ENCODE data around the gene PLK5. TPM values are rescaled to one million over a fixed set of nuclear protein-coding genes. Genes with fewer than 3 reads are reported as not detected.

The PLK5 gene
- total and polyA plus RNA-seq, 2 experiments from 2014 or later: 0.97 to 1.2 TPM

GRCh38 chr19:1522838-1523237 is 1.0 kb upstream of the PLK5 start:
- H3K4me1 ChIP-seq (ENCODE audit: insufficient read depth): no peaks in the 10 kb centered on the region
- ATAC-seq (no peak), DNase-seq (ENCODE audit: low spot score) (no peak)
- H3K79me2 ChIP-seq (replicated peaks; ENCODE audit: insufficient read depth): no peaks in the 10 kb centered on the region
- Mint-ChIP-seq H3K9me3 (peaks cover 8% of the 10 kb centered on the region), H3K27ac (no peak overlapping the region), H3K27me3 (ENCODE audit: insufficient read depth, low read depth, poor library complexity) (peaks cover 47% of the 10 kb centered on the region), H3K4me1 (peaks cover 6% of the 10 kb centered on the region; the same call in 2 of the 3 replicates), H3K4me3 (no peak overlapping the region), H3K36me3 (ENCODE audit: low read depth) (peaks cover 4% of the 10 kb centered on the region; the same call in 1 of the 3 replicates)
- 0 out of 2 replicates have a peak, but pooled peaks cover 4% of the 10 kb centered on the region for H3F3A ChIP-seq (replicated peaks; ENCODE audit: low read depth)
- no peak overlapping the region for H3K27ac ChIP-seq (ENCODE audit: low read depth)
- H3K27me3 ChIP-seq (ENCODE audit: insufficient read depth): peaks cover 27% of the 10 kb centered on the region
- H3K4me3 ChIP-seq: no peak overlapping the region
- no peaks in the 10 kb centered on the region for H3K9me2 ChIP-seq (ENCODE audit: insufficient read depth)
- TF ChIP-seq ETS1 (IDR thresholded peaks at IDR 0.05) (no peak), ZNF462 (CRISPR knock-in tag; IDR thresholded peaks at IDR 0.05) (no peak), REST (IDR thresholded peaks at IDR 0.05; ENCODE audit: unreplicated experiment) (no peak), POLR2AphosphoS5 (IDR thresholded peaks at IDR 0.05; ENCODE audit: low read depth) (no peak), EZH2phosphoT487 (IDR thresholded peaks at IDR 0.05; ENCODE audit: unreplicated experiment) (no peak), ZNF331 (CRISPR knock-in tag; IDR thresholded peaks at IDR 0.05; ENCODE audit: low read depth) (no peak), NANOG (IDR thresholded peaks at IDR 0.05; ENCODE audit: borderline replicate concordance) (no peak), STAT1 (IDR thresholded peaks at IDR 0.05; ENCODE audit: unreplicated experiment) (no peak), ZNF114 (CRISPR knock-in tag; IDR thresholded peaks at IDR 0.05) (no peak), JUNB (IDR thresholded peaks at IDR 0.05; ENCODE audit: unreplicated experiment) (no peak), EZH2 (IDR thresholded peaks at IDR 0.05; ENCODE audit: low read depth, unreplicated experiment) (no peak), CREB1 (CRISPR knock-in tag; IDR thresholded peaks at IDR 0.05; ENCODE audit: low read depth) (no peak), CTCF (conservative IDR thresholded peaks at IDR 0.05; ENCODE audit: low read depth in 2 of 2) (no peak)
- H3K4me2 ChIP-seq: no peak overlapping the region
- no peak overlapping the region for H2AFZ ChIP-seq
- H3K36me3 ChIP-seq (ENCODE audit: insufficient read depth): no peaks in the 10 kb centered on the region
- no peaks in the 10 kb centered on the region; the same call in 1 of the 2 replicates for H4K20me1 ChIP-seq (replicated peaks; ENCODE audit: insufficient read depth)

Measured in GM23338 (cell line).